Lower leg skin (tissue), 4 donors: ENCODE measurements around the gene PRTN3. TPM values are rescaled to one million over a fixed set of nuclear protein-coding genes. Genes with fewer than 3 reads are reported as not detected.

ENCODE experiments used
- DNase-seq, 2 donors: peaks; one replicate each; pipeline ENCODE4 v3.0.0-alpha.2; 2019; ENCODE audit warnings: low spot score in 2 of 2
- H3K4me3 ChIP-seq: fragments of 200-600 bp; sonication (generic); 2 replicates; pipeline ENCODE4 v1.5.1; 2017; ENCODE audit warnings: mild to moderate bottlenecking, low read depth; ENCODE audit not compliant: poor library complexity, severe bottlenecking
- POLR2A ChIP-seq, 2 donors: fragments of 450-650 bp; IDR thresholded peaks; one replicate each; pipeline ENCODE4 v1.6.1; 2016 to 2017; ENCODE audit warnings: antibody characterized with exemption in 2 of 2, mild to moderate bottlenecking in 1 of 2, moderate library complexity in 1 of 2
- WGBS, 2 donors: methylation state at CpG; one replicate each; pipeline ENCODE4 v1.1.5; 2018; 5-methylcytosine and 5-hydroxymethylcytosine counted together
- intact Hi-C: fragments of 100-400 bp; cut with DNase I; formaldehyde crosslinking; loops from one replicate; pipeline ENCODE4 v1.15.0; 2023; ENCODE audit warnings: low total_unique reads
- total RNA-seq, 4 donors: library from RNA; depleted of rRNA; stranded (reverse); fragments of >200 nt; gene quantifications; one replicate each; pipeline ENCODE4 v1.1.0, GENCODE V29; 2016
- TF ChIP-seq, protein P1 (sequence below), 3 donors: fragments of 450-650 bp; IDR thresholded peaks; one replicate each; pipeline ENCODE4 v1.5.1; 2016; ENCODE audit warnings: antibody characterized with exemption in 3 of 3, mild to moderate bottlenecking in 3 of 3, moderate library complexity in 2 of 3

Gene PRTN3
- total RNA-seq, 4 donors from 2014 or later: 0.86 TPM; not detected in 3

DNA sequence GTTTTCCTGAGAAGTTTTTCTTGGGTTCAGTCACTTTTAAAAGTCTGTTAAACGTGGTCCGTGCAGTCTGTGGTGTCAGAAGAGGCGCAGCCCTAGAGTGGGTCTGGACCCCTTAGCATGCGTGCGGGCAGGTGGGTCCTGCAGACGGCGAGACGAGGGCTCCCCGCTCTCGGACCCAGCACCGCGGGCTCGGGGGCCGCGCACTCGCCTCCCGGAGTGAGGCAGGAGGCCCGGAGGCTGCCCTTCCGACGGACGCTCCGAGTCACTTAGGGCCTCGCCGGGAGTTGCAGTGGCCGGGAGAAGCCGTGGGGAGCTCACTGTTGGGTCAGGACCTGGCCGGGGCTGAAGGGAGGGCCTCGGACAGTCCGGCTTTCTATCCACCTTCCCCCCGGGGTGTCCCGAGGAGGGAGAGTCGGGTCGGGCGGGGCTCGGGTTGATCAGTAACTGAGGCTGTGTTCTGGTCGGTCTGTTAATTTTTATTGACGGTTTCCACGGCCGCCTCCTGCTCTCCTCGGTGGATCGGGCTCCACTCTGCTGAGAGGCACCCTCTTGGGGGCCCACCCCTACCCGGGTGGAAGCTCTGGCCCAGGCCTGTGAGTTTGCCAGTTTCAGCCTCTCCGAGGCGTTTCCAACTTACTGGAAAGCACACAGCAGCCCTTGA lies 42.3 kb upstream of the PRTN3 start:
- intact Hi-C loops: no loop called here
- DNase-seq: no peak
- 1% methylated on average over 19 to 33 of the region's 44 CpGs for WGBS, 2 donors
- H3K4me3 ChIP-seq: peak overlapping the region; percentile 91
- TF ChIP-seq POLR2A (IDR thresholded peaks at IDR 0.05): no peak
- TF ChIP-seq, protein P1, sequence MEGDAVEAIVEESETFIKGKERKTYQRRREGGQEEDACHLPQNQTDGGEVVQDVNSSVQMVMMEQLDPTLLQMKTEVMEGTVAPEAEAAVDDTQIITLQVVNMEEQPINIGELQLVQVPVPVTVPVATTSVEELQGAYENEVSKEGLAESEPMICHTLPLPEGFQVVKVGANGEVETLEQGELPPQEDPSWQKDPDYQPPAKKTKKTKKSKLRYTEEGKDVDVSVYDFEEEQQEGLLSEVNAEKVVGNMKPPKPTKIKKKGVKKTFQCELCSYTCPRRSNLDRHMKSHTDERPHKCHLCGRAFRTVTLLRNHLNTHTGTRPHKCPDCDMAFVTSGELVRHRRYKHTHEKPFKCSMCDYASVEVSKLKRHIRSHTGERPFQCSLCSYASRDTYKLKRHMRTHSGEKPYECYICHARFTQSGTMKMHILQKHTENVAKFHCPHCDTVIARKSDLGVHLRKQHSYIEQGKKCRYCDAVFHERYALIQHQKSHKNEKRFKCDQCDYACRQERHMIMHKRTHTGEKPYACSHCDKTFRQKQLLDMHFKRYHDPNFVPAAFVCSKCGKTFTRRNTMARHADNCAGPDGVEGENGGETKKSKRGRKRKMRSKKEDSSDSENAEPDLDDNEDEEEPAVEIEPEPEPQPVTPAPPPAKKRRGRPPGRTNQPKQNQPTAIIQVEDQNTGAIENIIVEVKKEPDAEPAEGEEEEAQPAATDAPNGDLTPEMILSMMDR (IDR thresholded peaks at IDR 0.05): no peak

DNA sequence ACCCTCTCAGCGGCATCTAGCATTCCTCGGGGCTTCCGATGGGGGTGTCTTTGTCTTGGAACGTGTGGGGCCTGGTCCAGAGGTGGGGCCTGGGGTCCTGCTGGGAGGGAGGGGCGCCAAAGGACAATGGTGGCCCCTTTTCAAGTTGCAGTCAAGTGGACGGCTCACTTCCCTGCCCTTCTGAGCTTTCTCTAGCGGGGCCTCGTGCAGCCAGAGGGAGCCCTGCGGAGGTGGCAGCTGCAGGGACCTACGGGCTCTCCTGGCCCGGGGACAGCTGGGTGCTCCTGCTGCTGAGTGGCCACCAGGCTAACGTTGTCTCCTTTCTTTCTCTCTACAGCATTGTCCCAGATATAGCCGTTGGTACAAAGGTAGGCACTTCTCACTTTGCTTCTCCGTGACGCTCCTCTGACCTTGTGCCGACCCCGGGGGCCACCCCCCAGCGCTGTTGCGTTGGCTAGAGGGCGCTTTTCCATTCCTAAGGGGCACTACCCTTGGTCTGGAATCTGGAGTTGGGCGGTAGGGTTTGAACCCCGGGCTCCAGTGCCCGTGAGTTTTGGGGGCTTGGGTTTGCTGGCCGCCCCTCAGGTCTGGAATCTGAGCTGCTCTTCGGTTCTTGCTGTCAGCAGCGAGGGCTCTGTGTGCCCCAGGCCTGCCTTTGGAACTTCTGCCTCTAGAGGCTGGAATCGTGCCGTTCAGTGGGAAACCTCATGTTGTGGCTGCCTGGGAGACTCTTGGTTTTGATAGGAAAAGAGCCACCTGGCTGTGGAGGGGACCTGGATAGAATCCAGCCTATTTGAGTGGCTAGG lies 41.5 kb upstream of the PRTN3 start:
- DNase-seq: no peak
- 7 to 12% methylated on average over 22 to 24 of the region's 28 CpGs for WGBS, 2 donors
- intact Hi-C loops: no loop called here
- peak overlapping the region; percentile 91 for H3K4me3 ChIP-seq
- TF ChIP-seq, protein P1 (IDR thresholded peaks at IDR 0.05): no peak
- no peak for TF ChIP-seq POLR2A (IDR thresholded peaks at IDR 0.05)

DNA sequence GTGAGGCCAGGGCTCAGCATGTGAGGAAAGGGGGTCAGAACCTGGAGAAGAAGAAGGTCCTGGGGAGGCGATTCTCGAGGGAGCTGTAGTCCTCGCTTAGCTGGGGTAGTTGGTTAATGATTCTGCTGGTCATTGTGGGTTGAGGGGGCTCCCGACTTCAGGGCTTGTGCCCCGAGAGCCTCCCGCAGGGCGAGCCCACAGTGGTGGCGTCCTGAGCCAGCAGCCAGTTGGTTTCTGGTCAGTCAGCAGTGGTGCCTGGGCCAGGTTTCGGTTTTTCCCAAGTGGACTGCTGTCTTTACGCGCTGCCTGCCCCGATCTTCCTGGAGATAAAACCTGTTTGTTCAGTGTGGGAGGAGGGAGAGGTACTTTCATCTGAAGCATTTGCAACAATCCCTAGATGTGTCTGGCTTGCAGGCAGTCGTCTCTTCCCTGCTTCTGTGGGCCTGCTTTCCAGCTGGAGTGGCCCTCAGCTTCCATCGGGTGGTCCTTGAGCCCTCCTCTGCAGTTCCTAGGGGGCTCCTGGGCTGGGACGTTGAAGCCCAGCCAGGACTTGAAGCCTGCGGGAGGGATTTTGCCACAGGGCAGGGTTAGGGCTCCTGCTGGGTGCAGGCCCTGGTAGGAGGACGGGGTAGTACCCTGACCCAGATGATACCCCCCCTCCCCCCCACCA lies 40.3 kb upstream of the PRTN3 start:
- intact Hi-C loops: no loop called here
- no peak for TF ChIP-seq POLR2A (IDR thresholded peaks at IDR 0.05)
- TF ChIP-seq, protein P1 (IDR thresholded peaks at IDR 0.05): no peak
- DNase-seq: no peak
- 24 to 27% methylated on average over 14 to 15 of the region's 17 CpGs for WGBS, 2 donors
- no peak overlapping the region for H3K4me3 ChIP-seq

DNA sequence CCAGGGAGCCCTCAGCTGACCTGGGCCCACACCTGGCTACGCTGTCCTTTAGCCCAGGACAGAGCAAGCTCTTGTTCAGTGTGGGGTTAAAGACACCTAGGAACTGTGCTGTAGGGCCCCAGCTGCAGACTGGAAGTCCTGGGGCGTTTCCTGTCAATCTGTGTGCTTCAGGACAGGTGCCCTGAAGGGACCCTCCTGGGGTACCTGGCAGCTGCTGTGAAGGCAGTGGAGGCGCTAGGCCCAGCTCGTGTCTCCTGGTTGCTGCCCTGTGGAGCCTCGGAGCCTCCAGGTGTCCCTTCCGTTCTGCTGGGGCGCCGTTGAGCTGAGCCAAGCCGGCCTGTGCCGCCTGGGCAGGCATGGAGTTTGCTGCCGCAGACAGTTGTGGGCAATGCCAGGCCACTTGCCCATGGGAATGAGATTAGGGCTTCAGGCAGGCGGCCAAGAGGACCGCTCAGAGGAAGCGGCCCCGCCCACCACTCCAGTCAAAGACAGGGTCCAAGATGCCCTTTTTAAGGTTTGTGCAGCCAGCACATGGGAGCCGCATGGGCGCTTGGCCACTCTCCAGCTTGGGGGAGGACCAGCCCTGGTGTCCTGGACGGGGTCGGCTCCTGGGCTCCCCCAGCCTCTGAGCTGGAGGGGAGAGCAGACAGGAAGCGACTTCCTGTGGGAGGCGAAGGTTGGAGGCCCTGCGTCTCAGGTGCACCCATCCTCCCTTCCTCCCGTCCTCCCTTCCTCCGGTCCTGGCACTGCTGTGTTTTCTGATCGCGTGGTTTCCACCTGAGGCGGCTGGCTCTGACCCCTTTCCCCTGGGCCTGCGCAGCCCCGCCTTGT lies 39.6 kb upstream of the PRTN3 start:
- DNase-seq: no peak
- TF ChIP-seq, protein P1 (IDR thresholded peaks at IDR 0.05): no peak
- no peak for TF ChIP-seq POLR2A (IDR thresholded peaks at IDR 0.05)
- WGBS, 2 donors: 28 to 34% methylated on average over 17 to 28 of the region's 29 CpGs
- H3K4me3 ChIP-seq: no peak overlapping the region
- intact Hi-C loops: no loop called here

DNA sequence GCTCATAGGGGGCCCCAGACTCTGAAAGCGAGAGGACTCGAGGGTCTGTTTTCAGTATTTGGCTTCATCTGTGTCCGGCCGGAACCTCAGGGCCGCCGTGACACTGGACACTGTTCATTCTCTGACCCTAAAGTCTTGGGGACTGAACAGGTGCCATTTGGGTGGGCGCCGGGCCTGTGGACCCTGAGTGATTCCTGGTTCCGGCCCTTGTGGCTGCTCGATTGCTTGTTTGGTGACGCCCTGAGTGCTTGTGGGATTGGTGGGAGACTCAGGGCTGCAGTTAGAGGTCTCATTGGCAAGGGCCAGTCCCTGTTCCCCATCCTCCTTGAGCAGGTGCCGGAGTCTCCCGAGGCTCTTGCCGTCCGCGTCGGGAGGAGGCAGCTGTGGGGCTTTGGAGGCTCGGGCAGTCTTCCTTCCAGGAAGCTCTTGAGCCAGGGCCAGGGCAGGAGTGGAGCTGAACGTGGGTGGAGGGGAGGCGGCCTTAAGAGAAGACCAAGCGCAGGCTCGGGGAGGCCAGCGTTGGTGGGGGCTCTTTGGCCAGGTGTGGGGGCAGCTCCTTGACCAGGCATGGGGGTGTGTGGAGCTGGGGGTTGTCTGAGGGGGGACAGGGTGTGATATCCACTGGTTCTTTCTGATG lies 38.8 kb upstream of the PRTN3 start:
- intact Hi-C loops: no loop called here
- DNase-seq: no peak
- TF ChIP-seq POLR2A (IDR thresholded peaks at IDR 0.05): no peak
- TF ChIP-seq, protein P1 (IDR thresholded peaks at IDR 0.05): no peak
- H3K4me3 ChIP-seq: no peak overlapping the region
- 36% methylated on average over 16 to 23 of the region's 23 CpGs for WGBS, 2 donors
